Measurements from ENCODE around the gene SORCS3.

Gene SORCS3

GRCh38 chr10:104641187-104641936 lies at the start of gene SORCS3:
Gene SORCS3 (plus strand): TSS chr10:104641290.
- no peak for DNase-seq

DNA sequence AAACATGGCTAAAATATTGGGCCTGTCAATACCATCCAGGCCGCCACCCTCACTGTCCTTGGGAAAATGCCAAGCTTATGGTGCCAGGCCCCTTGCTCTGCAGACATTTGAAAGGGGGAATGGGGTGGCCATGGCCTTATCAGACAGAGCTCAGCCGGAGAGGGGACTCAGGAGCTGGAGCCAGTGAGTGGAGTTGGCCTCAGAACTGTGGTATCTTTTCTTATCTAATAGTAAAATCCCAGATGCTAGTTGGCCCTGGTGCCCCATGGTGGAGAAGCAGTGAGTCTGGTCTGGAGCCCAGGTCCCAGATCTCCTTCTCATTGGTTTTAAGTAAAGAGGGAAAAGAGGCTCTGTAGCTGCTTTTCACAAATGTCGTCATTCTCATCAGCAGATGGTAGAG lies 49.6 kb upstream of the SORCS3 start:
- no peak for DNase-seq

GRCh38 chr10:104601166-104601565 lies 39.9 kb upstream of the SORCS3 start:
- no peak for DNase-seq

DNA sequence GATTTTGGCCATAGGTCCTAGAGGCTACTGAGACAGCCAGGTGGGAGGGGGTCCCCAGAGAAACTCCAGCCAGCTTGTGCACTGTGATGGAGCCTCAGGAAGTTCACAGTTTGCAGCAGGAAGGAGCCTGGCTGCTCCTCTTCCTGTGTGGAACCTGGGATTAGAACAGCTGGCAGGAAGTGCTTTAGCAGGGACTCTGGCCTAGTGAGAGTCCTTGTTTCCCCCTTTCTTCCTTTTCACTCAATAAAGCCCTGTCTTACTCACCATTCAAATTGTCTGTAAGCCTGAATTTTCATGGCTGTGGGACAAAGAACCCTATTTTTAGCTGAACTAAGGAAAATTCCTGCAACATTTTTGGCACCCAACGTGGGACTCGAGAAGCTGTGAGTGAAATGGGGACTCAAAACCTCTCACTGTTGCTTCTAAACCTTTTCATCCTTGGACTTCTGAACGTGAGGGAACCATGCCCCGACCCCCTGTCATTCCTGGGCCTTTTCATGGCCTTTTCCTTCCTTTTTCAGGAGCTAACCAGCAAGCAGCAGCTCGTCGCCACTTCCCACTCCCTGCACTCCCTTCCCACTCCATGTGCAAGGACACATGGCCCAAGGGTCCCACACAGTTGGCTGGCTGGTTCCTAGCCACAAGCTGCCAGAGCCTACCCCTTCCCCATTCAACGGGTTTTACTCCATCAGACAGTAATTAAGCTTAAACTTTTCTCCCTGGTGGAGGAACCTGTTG lies 32.8 kb upstream of the SORCS3 start:
- DNase-seq: no peak

DNA sequence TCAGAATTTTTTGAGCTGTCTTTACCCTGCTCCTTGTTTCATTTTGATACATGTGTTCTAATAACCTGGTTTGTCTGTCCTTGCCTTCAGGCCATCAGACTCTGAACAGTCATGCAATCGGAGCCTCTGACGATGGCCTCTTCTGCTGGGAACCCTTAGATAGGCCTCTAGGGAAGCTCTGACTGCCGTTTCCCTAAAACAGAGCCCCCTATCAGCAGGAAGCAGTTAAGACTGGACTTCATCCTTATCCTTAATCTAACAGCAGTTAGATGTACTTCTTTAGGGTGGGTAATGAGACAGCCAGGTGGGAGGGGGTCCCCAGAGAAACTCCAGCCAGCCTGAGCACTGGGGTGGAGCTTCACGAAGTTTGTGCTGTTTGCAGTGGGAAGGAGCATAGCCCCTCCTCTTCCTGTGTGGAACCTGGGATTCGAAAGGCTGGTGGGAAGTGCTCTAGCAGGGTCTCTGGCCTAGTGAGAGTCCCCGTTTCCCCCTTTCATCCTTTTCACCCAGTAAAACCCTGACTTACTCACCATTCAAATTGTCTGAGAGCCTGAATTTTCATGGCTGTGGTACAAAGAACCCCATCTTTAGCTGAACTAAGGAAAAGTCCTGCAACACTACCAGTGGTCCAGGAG lies 28.4 kb upstream of the SORCS3 start:
- no peak for DNase-seq

DNA sequence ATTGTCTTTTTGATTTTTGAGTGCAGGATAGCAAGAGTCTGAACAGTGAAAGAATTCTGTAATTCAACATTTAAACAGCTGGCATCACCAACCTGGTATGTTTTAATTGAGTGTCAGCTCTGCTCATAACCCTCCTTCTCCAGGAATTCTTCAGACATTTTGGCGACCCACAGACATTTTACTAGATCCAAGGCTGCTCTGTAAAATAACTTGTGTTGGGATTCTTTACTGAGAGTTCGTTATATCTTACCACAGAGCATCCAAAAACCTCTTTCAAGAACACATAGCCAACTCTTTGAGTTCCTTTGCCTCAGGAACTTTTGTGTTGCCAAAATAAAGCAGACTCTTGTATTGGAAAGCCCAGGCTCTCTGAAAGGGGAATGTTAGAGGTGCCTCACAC lies 27.7 kb upstream of the SORCS3 start:
- no peak for DNase-seq

DNA sequence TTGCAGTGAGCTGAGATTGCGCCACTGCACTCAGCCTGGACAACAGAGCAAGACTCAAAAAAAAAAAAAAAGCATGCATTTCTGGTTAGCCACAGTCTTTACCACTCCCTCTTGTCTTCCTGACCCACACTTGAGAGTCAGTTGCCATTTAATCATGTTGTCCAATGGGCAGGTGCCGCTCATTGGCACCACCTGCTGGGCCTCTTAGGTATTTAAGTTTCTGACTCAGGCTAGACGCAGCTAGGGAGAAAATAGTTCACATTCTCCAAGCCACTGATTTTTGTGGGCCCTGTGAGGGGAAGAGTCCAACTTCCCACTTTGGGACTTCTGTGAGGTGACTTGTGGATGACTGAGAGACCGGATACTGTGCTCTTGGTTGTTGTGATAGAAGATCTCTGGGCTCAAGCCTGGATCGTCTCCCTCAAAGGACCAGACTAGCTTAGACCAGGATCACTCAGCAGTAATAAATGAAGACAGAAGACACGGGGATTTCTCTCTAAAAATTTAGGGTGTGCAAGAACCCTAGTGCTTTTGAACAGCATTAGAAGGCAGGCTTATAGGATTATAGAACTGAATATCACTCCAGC lies 26.8 kb upstream of the SORCS3 start:
- no peak for DNase-seq

DNA sequence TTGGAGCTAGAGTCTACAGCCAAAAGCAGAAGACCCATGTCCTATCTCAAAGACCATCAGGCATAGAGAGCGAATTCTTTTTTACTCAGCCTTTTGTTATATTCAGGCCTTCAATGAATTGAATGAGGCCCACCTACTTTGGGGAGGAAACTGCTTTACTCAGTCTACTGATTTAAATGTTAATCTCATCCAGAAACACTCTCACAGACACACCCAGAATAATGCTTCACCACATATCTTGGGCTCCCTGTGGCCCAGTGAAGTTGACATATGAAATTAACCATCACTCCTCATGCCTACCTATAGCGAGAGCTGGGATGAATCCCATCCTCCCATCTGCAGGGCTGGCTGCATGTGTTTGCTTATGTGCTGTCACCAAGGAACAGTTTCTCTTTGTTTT lies 26.0 kb upstream of the SORCS3 start:
- DNase-seq: no peak

DNA sequence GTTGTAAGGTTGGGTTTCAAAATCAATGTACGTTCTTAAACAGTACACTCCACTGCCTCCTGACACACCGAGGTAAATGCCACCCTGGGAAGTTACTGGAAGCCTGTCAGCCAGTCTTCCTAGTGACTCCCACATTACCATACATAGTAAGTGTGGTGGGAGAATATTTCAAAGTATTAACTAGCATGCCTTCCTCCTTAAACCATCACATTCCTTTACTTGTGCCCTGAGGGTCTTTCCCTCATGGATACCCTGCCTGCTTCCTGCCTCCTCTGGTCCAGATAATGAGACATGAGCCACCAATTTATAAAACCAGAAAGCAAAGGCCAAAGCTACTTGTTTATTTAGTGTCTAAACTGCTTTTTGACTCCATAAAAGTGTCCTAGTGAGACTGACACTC lies 23.3 kb upstream of the SORCS3 start:
- DNase-seq: no peak

DNA sequence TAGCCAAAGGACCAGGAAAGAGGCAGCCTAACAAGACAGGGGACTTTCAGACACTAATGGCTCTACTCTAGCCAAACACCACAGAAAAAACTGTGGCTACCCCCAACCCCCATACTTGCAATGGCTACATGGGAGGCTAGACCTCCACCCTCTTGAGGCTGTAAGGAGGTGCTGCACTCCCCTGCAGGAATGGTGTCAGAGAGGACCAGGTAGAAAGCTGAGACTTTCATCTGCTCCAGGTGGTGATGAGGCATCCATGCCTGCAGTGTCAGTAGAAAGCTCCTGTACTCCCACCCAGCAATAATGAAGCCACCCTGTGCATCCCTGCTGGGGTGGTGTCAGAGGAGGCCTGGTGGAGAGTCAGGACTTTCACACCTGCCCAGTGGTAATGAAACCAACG lies 18.9 kb upstream of the SORCS3 start:
- DNase-seq: no peak

DNA sequence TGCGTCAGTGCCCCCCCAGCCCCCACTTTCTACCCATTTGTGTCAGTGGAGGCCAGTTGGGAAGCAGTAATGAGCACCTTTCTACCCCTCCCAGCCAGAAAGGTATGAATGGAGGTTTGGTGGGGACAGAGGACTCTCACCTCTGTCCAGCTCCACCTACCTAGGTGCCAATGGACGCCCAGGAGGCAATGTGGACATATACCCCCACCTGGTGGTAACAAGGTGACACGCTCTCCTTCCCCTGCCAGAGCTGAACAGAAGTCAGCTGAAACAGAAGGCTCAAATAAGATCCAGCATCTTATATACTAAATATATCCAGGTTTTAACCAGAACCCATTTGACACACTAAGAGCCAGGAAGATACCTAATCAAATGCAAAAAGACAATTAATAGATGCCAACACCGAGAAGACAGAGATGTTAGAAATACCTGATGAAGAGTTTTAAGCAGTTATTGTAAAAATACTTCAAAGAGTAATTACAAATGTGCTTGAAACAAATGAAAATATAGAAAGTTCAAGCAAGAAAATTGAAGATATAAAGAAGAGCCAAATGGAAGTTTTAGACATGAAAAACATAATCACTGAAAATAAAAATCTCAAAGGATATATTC lies 18.4 kb upstream of the SORCS3 start:
- DNase-seq: no peak

DNA sequence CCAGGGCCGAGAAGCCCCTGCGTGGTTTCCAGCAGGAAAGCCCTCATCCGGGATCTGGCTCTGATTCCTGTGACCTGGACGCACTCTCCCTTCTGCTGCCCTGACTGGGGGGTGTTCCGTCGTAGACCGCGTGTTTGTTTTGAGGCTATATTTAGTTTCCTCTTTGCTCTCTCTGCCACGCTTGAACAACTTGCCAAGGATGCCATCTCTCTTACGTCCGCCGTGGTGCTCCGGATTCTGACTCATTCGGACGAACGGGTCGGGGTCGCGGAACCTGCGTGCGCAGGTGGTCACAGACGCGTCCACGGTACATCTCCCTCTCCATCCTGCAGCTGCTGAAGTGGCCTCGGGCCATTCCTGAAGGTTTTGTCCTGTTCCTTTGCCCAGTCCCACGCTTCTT lies 10.4 kb upstream of the SORCS3 start:
- DNase-seq: no peak

GRCh38 chr10:104631946-104632345 lies 9.1 kb upstream of the SORCS3 start:
- no peak for DNase-seq

DNA sequence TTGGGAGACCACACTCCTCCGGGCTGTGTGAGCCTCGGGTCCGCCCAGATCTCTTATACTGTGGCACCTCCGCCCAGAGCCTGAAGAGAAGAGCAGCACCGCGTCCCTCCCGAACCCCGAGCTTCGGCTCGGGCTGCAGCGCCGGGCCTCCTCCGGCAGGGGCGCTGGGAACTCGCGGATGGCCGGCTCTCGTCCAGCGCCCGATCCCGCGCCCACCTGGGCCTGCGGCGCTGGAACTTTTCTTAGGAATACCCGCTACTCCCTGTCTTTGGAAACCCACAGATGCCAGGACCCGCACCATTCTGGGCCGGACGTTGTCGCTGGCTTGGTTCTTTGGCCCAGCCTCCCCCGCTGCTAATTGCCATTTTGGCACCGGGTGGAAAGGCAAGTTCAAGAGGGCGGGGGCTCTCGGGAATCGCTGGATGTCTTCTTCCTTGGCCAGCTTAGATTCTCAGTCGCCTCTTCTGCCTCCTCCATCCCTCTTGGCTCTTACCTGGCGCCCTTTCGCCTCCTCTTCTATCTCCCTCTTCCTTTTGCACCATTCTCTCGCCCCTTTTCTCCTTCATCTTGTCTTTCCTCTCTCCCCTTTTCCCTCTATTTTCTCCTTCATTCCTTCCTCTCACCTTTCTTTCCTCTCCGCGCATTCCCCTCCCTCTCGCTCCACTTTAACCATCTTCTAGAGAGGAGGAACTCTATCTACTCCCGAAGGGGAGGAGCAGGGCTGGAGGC lies 2.1 kb upstream of the SORCS3 start:
- no peak for DNase-seq

GRCh38 chr10:104639590-104640338 lies 1.3 kb upstream of the SORCS3 start:
- no peak for DNase-seq

DNA sequence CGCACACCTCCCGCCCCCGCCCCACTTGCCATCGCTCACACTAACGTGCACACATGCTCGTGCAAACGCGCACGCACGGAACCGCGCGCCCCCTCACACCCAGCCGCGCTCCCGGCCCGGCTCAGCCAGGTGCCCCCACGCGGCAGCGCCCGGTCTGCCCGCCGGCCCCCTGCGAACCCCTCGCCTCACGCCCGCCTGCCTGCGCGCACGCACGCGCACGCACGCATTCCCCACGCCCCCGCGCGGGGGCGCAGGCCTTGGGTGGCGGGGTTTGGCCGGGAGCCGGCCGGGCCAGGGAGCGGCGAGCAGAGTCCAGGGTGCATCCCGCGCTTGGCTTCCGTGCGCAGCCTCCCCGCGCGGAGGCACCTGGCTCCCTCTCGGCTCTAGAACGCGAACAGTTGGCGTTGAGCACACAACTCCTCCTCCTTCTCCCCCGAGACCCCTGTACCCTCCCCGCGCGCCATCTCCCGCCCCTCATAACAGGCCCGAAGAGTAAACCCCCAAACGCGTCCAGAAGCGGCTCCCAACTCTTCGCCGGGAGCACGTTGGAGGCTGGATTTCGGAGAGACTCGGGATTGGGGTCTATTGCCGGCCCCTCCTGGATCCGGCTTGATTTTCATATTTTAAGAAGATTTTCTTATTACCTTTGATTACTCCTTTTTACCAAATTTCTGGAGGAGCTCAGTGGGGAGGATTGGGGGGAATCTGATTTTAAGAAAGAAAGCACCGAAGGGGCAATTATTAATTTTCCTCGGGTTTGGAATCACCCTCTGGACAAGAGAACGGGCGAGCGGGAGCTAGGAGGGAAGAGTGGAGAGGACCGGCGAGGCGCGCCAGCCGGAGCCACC lies 527 bp upstream of the SORCS3 start:
- DNase-seq: no peak

DNA sequence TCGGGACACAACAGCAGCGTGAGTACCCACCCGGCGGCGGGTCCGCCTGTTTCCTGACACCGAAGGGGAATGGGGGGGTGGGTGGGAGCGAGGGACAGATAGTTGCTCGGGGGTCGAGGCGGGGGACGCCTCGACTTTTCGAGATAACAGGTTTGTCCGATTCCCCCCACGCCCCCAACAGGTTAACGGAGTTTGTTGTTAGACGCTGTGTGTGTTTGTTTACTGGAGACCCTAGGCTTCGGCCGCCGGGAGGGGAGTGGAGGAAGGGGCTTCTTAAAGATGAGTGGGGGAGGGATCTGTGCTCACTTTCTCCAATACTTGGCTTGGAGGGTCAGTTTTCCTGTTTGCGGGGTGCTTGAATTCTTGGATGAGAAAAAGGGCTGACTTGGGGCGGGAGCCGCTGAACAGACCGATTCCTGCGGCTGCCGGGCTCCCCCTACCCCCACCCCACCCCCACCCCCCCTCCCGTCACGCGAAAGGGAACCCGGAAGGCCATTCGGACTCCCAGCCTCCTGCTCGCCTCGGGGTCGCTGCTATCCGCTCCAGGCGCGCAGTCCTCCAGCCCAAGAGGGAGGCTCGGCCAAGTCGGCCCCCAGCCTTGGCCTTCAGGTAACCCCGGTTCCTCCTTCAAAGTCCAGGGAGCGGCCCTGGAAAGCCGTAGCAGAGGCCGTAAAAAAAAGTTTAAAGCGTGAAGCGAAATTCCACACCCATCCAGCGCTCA lies 1.0 kb downstream of the SORCS3 start:
- no peak for DNase-seq

DNA sequence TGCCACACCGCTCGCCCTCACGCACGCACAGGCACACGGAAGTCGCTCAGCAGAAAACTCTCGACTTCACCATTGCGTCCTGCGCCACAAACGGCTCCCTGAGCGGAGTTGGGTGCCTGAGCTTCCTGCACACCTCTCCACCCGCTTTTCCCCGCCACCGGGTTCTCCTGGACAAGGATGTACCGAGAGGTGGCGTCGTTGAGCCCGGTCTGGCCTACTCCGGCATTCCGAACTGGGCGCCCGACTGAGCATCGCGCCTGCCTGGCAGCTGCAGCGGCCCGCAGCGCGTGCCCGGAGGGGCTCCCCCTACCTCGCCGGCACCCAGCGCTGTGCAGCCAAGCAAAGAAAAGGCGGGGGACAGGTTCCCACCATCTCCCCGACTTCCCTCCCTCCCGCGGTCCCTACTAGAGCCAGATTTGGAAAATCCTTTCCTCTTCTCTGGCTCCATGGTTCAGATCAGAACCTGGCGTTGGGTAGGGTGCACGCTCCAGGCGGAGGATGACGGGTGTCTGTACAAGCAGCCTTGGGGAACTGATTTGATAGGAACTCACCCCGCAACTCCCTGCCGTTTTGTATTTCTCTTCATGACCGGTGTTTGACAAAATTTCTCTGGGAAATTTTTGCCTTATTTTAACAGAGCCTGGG lies 1.7 kb downstream of the SORCS3 start:
- DNase-seq: no peak

- no peak for DNase-seq
Measured at GRCh38 chr10:104643303-104643663, 2.2 kb downstream of the SORCS3 start.

DNA sequence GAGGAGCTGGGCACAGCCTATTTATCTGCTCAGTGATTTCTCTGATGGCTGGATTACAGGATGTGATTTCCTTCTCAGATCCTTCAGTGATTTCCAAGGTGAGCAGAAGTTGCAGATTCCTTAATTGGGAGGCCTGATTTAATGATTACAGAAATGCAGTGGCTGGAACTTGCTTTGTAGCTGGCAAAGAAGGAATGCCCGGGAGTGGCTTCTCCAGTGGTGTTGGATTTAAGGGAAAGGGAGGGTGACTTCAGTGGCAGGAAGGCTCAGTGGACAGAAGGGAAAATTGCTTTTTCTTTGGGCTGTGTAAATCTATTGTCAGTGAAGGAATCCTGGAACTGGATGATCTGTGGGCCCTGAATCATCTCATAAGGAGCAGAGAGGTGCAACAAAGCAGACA lies 5.1 kb downstream of the SORCS3 start:
- DNase-seq: no peak
